ENCODE measurements around the gene TCF20. TPM values are rescaled to one million over a fixed set of nuclear protein-coding genes. Genes with fewer than 3 reads are reported as not detected.

The TCF20 gene
- total RNA-seq, 3 donors from 2014 or later (not counting 1 experiment from before 2014, with no cell fraction given) = 57.8 to 70.8 (median 69.1) TPM

GRCh38 chr22:42297778-42298177 is 27.3 kb upstream of the TCF20 start:
- Mint-ChIP-seq H3K4me3 (peak overlapping the region; percentile 35), H3K9me3 (no peaks in the 10 kb centered on the region), H3K27me3 (ENCODE audit: low read depth in 2 of 2) (peaks cover 0 to 4% of the 10 kb centered on the region in 2 donors), H3K27ac (no peak overlapping the region), H3K36me3 (no peaks in the 10 kb centered on the region), H3K4me1 (peaks cover 15 to 25% of the 10 kb centered on the region in 2 donors)
- ATAC-seq = no peak
- no peak overlapping the region for H3K27ac ChIP-seq (ENCODE audit: low read length)
- intact Hi-C loops (cut with micrococcal nuclease) = no loop called here
- no peaks in the 10 kb centered on the region for H3K27me3 ChIP-seq (ENCODE audit: control insufficient read depth, insufficient read depth, low read length)
- 93% methylated on average over 2 of the region's 2 CpGs for WGBS (ENCODE audit: insufficient coverage)
- H3K4me3 ChIP-seq (ENCODE audit: low read length) = no peak overlapping the region
- DNase-seq = peak in 1 of 2 donors; percentile 37
- no peaks in the 10 kb centered on the region for H3K9me3 ChIP-seq (ENCODE audit: control insufficient read depth, insufficient read depth, low read length)
- H3K4me1 ChIP-seq (ENCODE audit: control insufficient read depth, insufficient read depth, low read length) = peaks cover 47% of the 10 kb centered on the region
- H3K36me3 ChIP-seq (ENCODE audit: control insufficient read depth, insufficient read depth, low read length) = no peaks in the 10 kb centered on the region
- TF ChIP-seq CTCF (IDR thresholded peaks at IDR 0.05) = no peak

- 98% methylated on average over 3 of the region's 3 CpGs for WGBS (ENCODE audit: insufficient coverage)
- no peak overlapping the region for H3K27ac Mint-ChIP-seq
- H3K4me1 Mint-ChIP-seq = peaks cover 15 to 25% of the 10 kb centered on the region in 2 donors
- intact Hi-C loops (cut with micrococcal nuclease) = no loop called here
- Histone ChIP-seq H3K9me3 (ENCODE audit: control insufficient read depth, insufficient read depth, low read length) (no peaks in the 10 kb centered on the region), H3K4me3 (ENCODE audit: low read length) (no peak overlapping the region), H3K4me1 (ENCODE audit: control insufficient read depth, insufficient read depth, low read length) (peaks cover 47% of the 10 kb centered on the region), H3K27me3 (ENCODE audit: control insufficient read depth, insufficient read depth, low read length) (no peaks in the 10 kb centered on the region), H3K27ac (ENCODE audit: low read length) (no peak overlapping the region), H3K36me3 (ENCODE audit: control insufficient read depth, insufficient read depth, low read length) (no peaks in the 10 kb centered on the region)
- DNase-seq (no peak), ATAC-seq (no peak)
- no peaks in the 10 kb centered on the region for H3K9me3 Mint-ChIP-seq
- TF ChIP-seq CTCF (IDR thresholded peaks at IDR 0.05) = no peak
- no peaks in the 10 kb centered on the region for H3K36me3 Mint-ChIP-seq
- H3K4me3 Mint-ChIP-seq = no peak overlapping the region
- H3K27me3 Mint-ChIP-seq (ENCODE audit: low read depth in 2 of 2) = peaks cover 0 to 4% of the 10 kb centered on the region in 2 donors
Measured at GRCh38 chr22:42296883-42297282, 26.4 kb upstream of the TCF20 start.

GRCh38 chr22:42296381-42296853 is 26.0 kb upstream of the TCF20 start:
- Mint-ChIP-seq H3K27me3 (ENCODE audit: low read depth in 2 of 2) (peaks cover 0 to 4% of the 10 kb centered on the region in 2 donors), H3K9me3 (no peaks in the 10 kb centered on the region), H3K4me1 (peaks cover 15 to 25% of the 10 kb centered on the region in 2 donors), H3K4me3 (no peak overlapping the region), H3K27ac (no peak overlapping the region), H3K36me3 (no peaks in the 10 kb centered on the region)
- H3K27me3 ChIP-seq (ENCODE audit: control insufficient read depth, insufficient read depth, low read length) = no peaks in the 10 kb centered on the region
- ATAC-seq = no peak
- H3K9me3 ChIP-seq (ENCODE audit: control insufficient read depth, insufficient read depth, low read length) = no peaks in the 10 kb centered on the region
- peak in 1 of 2 donors; percentile 54 for DNase-seq
- intact Hi-C loops (cut with micrococcal nuclease) = no loop called here
- H3K36me3 ChIP-seq (ENCODE audit: control insufficient read depth, insufficient read depth, low read length) = no peaks in the 10 kb centered on the region
- no peak for TF ChIP-seq CTCF (IDR thresholded peaks at IDR 0.05)
- H3K4me3 ChIP-seq (ENCODE audit: low read length) = no peak overlapping the region
- H3K27ac ChIP-seq (ENCODE audit: low read length) = no peak overlapping the region
- 25% methylated on average over 19 of the region's 19 CpGs for WGBS (ENCODE audit: insufficient coverage)
- H3K4me1 ChIP-seq (ENCODE audit: control insufficient read depth, insufficient read depth, low read length) = peaks cover 46% of the 10 kb centered on the region

Data from natural killer cell (primary cell).